AG04449 (cell line): ENCODE data around the gene NOS1AP.

Experiments
- CTCF ChIA-PET: fragments of 350-600 bp; formaldehyde crosslinking; extraction: SDS; loops from one replicate; lab custom pipeline; 2021; ENCODE audit warnings: antibody characterized with exemption; lab: Yijun Ruan, JAX
- POLR2A ChIA-PET: fragments of 400-600, 350-600 bp; formaldehyde crosslinking; extraction: SDS; loops from one replicate; lab custom pipeline; 2020; ENCODE audit warnings: antibody characterized with exemption, inconsistent platforms; lab: Yijun Ruan, JAX
- DNase-seq: peaks from one replicate; pipeline ENCODE4 v3.0.0-alpha.2; 2010; ENCODE audit warnings: low read depth, low spot score
- H3K4me3 ChIP-seq: 2 replicates; pipeline ENCODE4 v1.5.1; 2011; ENCODE audit warnings: low read depth, mild to moderate bottlenecking, control low read depth, low read length
- CTCF ChIP-seq: IDR thresholded peaks from one replicate; pipeline ENCODE4 v1.5.1; 2011; ENCODE audit warnings: mild to moderate bottlenecking, moderate library complexity, low read length, control low read depth, inconsistent platforms; ENCODE audit not compliant: insufficient read depth; ENCODE audit errors: missing control alignments

The NOS1AP gene

GRCh38 chr1:162300057-162300917, 230.8 kb downstream of the NOS1AP start:
- ChIA-PET POLR2A (no interaction called here), CTCF (no interaction called here)
- no peak overlapping the region for H3K4me3 ChIP-seq
- no peak for DNase-seq
- no peak for TF ChIP-seq CTCF

GRCh38 chr1:162301696-162302095, 232.2 kb downstream of the NOS1AP start:
- no peak for TF ChIP-seq CTCF
- H3K4me3 ChIP-seq: no peak overlapping the region
- CTCF ChIA-PET: no interaction called here
- DNase-seq: no peak
- POLR2A ChIA-PET: no interaction called here

- TF ChIP-seq CTCF: no peak
- POLR2A ChIA-PET: no interaction called here
- CTCF ChIA-PET: no interaction called here
- H3K4me3 ChIP-seq: no peak overlapping the region
- no peak for DNase-seq
These were observed 233.0 kb downstream of the NOS1AP start for GRCh38 chr1:162302306-162303003.

GRCh38 chr1:162303004-162303344, 233.5 kb downstream of the NOS1AP start:
- ChIA-PET CTCF (no interaction called here), POLR2A (no interaction called here)
- peak; percentile 61 for DNase-seq
- H3K4me3 ChIP-seq: no peak overlapping the region
- TF ChIP-seq CTCF: no peak

- no peak overlapping the region for H3K4me3 ChIP-seq
- no peak for TF ChIP-seq CTCF
- ChIA-PET POLR2A (no interaction called here), CTCF (no interaction called here)
- no peak for DNase-seq
These were observed 235.2 kb downstream of the NOS1AP start for GRCh38 chr1:162304736-162305135.

GRCh38 chr1:162305969-162306368, 236.5 kb downstream of the NOS1AP start:
- ChIA-PET CTCF (no interaction called here), POLR2A (no interaction called here)
- no peak for TF ChIP-seq CTCF
- no peak overlapping the region for H3K4me3 ChIP-seq
- DNase-seq: no peak
